D721Med (cell line): ENCODE results near the gene PTPRCAP.

Experiments
- DNase-seq: peaks from one replicate; pipeline ENCODE4 v3.0.0; 2011; ENCODE audit warnings: low spot score; ENCODE audit not compliant: insufficient read length
- FAIRE-seq: peaks from 2 replicates; lab custom pipeline; 2011; peaks lifted over from hg19 to GRCh38; lab: Jason Lieb, UNC
- TF ChIP-seq, protein P1 (sequence below): IDR thresholded peaks from 2 replicates; pipeline ENCODE4 v1.5.1; 2012; ENCODE audit warnings: mild to moderate bottlenecking, control low read depth; ENCODE audit not compliant: insufficient read depth; ENCODE audit errors: missing control alignments

Gene PTPRCAP

DNA sequence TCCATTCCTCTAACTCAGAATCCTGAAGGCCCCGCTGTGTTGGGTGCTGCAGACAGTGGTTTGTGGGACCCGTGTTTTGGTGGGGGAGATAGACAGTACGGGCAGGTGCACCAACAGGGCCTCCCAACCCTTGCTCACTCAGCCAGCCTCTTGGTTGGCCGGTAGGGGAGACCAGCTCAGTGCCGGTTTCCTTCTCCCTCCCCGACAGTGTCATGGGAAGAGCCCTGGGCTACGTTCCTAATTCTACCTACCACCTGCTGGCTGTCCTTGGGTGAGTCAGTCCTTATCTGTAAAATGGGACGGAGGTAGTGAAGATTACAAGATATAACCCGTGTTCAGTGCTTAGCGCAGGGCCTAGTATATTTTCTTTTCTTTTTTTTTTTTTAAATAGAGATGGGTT, 25.7 kb upstream of the PTPRCAP start:
- TF ChIP-seq, protein P1, sequence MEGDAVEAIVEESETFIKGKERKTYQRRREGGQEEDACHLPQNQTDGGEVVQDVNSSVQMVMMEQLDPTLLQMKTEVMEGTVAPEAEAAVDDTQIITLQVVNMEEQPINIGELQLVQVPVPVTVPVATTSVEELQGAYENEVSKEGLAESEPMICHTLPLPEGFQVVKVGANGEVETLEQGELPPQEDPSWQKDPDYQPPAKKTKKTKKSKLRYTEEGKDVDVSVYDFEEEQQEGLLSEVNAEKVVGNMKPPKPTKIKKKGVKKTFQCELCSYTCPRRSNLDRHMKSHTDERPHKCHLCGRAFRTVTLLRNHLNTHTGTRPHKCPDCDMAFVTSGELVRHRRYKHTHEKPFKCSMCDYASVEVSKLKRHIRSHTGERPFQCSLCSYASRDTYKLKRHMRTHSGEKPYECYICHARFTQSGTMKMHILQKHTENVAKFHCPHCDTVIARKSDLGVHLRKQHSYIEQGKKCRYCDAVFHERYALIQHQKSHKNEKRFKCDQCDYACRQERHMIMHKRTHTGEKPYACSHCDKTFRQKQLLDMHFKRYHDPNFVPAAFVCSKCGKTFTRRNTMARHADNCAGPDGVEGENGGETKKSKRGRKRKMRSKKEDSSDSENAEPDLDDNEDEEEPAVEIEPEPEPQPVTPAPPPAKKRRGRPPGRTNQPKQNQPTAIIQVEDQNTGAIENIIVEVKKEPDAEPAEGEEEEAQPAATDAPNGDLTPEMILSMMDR, result no peak
- DNase-seq (no peak), FAIRE-seq (no peak)

DNA sequence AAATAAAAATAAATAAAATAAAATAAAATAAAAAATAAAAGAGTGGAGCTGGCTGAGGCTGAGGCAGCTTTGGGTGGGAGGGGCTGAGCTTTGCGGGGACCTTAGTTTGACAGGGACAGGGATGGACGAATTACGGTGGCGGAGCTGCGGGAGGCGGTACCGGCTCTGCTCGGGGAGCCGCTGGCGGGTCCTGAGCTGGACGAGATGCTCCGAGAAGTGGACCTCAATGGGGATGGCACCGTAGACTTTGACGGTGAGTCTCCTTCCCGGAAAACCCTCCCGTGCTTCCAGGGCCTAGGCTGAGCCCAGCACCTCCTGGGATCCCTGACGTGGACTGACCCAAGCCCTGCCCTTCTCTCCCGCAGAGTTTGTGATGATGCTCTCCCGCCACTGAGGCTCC, 20.8 kb upstream of the PTPRCAP start:
- TF ChIP-seq, protein P1, result no peak
- no peak for FAIRE-seq
- no peak for DNase-seq

DNA sequence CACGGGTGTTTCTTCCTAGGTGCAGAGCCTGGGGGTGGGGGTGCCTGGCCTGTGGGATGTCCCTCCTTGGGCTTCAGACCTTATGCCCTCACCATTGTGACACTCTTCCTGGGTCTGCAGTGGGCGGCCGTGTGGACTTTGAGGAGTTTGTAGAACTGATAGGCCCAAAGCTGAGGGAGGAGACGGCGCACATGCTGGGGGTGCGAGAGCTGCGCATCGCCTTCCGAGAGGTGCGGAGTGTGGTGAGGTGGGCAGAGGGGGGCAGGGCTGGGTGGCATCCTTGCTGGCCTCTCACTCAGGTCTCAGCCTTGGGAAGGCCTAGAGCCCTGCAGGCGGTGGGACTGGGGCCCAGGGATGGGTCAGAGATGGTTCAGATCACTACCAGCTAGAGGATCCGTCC, 20.0 kb upstream of the PTPRCAP start:
- no peak for DNase-seq
- FAIRE-seq, result no peak
- TF ChIP-seq, protein P1, result no peak

DNA sequence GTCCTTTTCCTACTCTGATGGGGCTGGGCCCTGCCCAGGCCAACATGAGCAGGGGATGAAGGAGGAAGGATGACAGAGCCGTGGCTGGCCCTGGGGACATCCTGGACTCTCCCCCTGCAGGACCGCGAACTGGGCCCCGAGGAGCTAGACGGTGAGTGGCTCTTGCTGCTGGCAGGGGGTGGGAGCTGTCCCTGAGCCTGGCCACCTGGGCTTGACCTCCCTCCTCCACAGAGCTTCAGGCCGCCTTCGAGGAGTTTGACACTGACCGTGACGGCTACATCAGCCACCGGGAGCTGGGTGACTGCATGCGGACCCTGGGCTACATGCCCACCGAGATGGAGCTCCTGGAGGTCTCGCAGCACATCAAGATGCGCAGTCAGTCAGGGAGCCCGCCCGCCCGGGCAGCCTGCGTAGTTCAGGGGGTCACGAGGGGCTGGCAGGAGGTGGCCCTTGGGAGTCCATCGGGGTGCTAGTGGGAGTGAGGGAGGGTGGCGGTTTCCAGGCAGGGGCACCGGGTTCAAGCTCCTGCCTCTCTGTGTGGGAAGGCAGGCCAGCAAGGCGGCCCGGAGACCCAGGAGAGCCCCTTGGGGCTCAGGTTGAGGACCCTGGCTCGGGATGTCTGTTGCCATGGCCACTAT, 18.7 kb upstream of the PTPRCAP start:
- FAIRE-seq (no peak), DNase-seq (no peak)
- TF ChIP-seq, protein P1, result no peak

DNA sequence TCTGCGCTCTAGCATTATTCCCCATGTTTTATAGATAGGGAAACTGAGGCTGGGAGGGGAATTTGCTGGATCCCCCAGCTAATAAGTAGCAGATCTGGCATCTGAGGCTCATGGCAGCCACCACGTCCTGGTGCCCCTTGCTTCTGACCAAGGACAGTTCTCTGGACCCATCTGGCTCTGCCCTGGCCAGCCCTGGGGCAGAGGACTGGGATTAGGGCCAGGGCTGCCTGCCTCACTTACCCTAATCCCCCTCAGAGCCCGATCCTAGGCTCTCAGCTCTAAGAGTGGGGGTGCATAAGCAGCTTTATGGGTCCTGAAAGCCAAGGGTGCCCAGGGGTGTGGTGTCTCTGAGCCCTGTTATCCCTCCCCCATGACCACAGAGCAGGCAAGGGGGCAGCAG, 17.6 kb upstream of the PTPRCAP start, which contains the start of gene CABP4:
Gene CABP4, plus strand, starts transcription at position 301 of the 400 bp plus-strand sequence. Its CDS starts 70 bp downstream, at position 371.
- DNase-seq, result no peak
- TF ChIP-seq, protein P1, result no peak
- FAIRE-seq, result no peak

DNA sequence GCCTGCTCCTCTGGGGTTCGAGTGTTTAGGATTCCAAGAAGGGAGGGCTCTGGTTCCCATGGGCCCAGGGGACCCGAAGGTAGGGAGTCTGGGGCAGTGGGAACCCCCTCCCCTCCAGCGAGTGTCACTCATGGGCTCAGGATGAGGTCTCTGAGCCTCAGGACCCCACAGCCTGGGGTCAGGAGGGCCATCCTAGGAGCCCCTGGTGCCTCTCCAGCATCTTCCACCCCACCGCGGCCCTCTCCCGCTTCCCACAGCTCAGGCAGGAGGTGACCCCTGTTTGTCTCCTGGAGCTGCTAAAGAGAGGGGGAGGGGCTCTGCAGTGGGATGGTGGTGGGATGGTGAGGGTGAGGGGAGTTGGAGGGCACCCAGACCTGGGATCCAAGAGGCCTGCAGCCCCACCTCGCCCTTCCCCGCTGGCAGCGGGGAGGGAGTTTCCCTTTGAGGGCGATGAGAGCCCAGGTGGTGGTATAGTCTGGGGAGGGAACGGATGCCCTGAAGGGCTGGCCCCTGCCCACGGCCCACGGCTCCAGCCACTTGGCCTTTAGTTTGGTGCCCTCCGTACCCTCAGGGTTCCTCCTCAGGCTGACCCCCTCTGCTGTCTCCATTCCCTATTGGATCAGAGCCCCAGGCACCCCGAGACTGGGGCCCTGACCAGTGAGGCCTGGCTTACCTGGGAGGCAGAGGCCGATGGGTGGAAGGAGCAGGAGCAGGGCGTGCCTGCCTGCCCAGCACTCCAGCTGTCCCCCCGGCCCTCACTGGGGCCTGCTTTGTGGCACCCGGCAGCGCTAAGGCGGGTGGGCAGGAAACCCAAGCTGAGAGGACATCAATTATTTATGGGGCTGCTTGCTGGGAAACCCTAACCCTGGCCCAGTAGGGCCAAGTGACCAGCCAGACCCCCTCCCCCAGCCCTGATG, 16.6 kb upstream of the PTPRCAP start:
- TF ChIP-seq, protein P1, result no peak
- no peak for FAIRE-seq

More for the DNA sequence above, 16.6 kb upstream of the PTPRCAP start:
- no peak for DNase-seq
